ENCODE measurements around the gene SCARF2. TPM values are rescaled to one million over a fixed set of nuclear protein-coding genes. Genes with fewer than 3 reads are reported as not detected.
A peak's percentile ranks its signal among the peaks of the same experiment; 100 is the strongest.

The SCARF2 gene
- total and polyA plus RNA-seq, 2 of the 13 experiments (the other 11 are each of a cell fraction or from before 2014, with no cell fraction given): 3.3 to 6.2 TPM

GRCh38 chr22:20438678-20439492, 1.3 kb upstream of the SCARF2 start (continued):
- TF ChIP-seq ZBTB44 (CRISPR knock-in tag; IDR thresholded peaks at IDR 0.05) (no peak), SRF (IDR thresholded peaks at IDR 0.05; ENCODE audit: low read depth, low read length) (no peak), CTCF (CRISPR knock-in tag; IDR thresholded peaks at IDR 0.05) (peak; percentile 53), RFXANK (CRISPR knock-in tag; IDR thresholded peaks at IDR 0.05) (no peak), PATZ1 (CRISPR knock-in tag; IDR thresholded peaks at IDR 0.05) (peak; percentile 67; the same call in 1 of the 2 replicates), HNF1B (CRISPR knock-in tag; IDR thresholded peaks at IDR 0.05) (0 out of 2 replicates have a peak, but pooled peaks have one; percentile 41)

All from HepG2 (cell line).